HL-60/S4 (cell line): ENCODE results near the gene ZDHHC11.
"Not testable (repeated sequence)": the region's sequence is repeated elsewhere in the genome, so short reads cannot be mapped to it uniquely, and the experiment has no call there.

Source experiments
- in situ Hi-C: fragments of 300-500 bp; cut with MboI; formaldehyde crosslinking; loops from 2 replicates; pipeline ENCODE4 v1.14.3; 2022; ENCODE audit warnings: low sequenced_read_pairs

The ZDHHC11 gene

DNA sequence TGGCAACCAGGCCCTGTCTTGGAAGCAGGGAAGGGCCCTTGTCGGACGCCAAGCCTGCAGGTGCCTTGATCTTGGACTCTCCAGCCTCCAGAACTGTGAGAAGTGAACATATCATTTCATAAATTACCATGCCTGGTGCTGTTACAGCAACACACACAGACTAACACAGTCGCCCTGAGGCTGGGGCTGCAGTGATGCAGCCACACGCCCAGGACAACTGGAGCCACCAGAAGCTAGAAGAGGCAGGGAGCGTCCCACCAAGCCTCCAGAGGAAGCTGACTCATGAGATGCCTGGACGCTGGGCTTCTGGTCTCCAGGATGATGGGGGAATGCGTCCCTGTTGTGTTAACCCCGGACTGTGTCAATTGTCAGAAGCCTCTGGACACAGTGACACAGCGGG is 71.8 kb downstream of the ZDHHC11 start:
- in situ Hi-C loops, result not testable (repeated sequence)

DNA sequence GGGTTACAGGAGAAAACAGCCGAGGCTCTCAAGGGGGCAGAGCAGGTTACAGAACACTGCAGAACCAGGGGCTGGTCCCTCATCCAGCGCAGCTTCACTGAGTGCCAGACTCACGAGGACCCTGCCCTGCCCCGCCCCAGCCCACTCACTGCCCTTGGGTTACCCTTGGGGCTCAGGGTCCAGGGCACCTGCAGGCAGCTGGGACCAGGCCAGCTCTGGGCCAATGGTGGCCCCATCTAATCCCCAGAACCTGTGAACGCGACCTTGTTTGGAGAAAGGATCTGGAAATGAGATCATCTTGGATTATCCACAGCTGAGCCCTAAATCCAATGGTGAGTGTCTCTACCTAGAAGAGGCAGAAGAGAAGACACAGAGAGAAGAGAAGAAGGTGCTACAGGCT is 72.4 kb downstream of the ZDHHC11 start:
- in situ Hi-C loops, result not testable (repeated sequence)

GRCh38 chr5:777756-778161 is 73.0 kb downstream of the ZDHHC11 start:
- in situ Hi-C loops, result no loop called here

GRCh38 chr5:776862-777711 is 73.7 kb downstream of the ZDHHC11 start:
- in situ Hi-C loops, result no loop called here

DNA sequence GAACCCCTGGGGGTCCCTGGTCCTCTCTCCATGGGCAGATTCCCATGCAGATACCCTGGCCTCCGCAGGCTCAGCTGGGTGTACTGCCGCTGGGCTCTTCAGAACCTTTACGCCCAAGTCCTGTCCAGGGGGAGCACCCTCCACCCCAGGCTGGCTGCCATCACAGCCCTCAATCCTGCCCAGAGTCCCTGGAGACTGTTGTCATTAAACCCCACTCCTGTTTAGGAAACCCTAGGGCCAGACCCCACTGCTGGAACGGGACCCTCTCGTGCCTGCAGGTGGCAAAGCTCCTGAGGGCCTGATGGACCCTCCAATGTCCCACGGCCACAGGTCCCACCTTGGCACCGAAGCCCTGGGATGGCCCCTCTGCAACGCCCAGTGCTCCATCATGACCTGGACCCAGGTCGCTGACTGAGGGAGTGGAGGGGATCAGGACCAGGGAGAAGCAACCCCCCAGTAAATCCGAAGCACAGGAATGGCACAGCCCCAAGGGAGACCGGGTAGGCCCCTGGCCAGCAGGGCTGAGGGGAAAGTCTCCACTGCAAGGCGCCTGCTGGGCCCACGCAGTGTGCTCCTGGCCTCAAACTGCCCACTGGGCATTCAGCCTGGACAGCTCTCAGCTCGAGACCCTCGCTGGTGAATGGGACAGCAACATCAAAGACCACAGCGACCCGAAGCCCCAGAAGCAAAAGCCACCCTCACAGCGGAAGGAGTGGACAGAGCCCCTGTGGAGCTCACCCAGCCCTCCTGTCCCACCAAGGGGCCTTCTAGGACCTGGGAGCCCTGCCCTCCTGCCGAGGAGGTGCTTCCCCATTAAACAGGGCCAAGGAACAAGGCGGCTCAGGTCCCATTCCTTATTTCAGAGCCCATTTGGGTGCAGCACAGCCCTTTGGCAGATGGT is 74.6 kb downstream of the ZDHHC11 start:
- in situ Hi-C loops, result no loop called here

GRCh38 chr5:775595-775960 is 75.2 kb downstream of the ZDHHC11 start:
- in situ Hi-C loops, result not testable (repeated sequence)

- in situ Hi-C loops, result not testable (repeated sequence)
Observed at GRCh38 chr5:774854-775505, 75.8 kb downstream of the ZDHHC11 start.

- in situ Hi-C loops, result not testable (repeated sequence)
Observed at GRCh38 chr5:774304-774703, 76.5 kb downstream of the ZDHHC11 start.

- in situ Hi-C loops, result no loop called here
Observed at GRCh38 chr5:773517-774264, 77.1 kb downstream of the ZDHHC11 start.

DNA sequence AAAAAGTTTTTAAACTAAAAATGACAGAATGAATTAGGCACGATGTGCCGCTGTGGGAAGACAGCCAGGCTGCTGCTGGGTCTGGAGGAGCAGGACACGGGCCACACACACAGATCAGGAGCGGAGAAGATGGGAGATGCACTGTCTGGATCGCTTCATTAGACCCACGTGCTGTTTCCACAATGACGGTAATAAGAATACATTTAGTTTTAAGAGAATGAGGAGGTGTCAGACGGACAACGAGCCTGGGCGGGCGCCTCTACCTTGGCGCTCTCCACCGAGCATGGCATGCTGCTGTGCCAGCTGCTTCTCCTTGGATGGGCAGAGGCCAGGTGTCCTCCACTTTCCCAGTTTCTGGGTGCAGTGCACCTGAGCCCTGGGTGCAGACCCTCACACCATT is 77.9 kb downstream of the ZDHHC11 start:
- in situ Hi-C loops, result not testable (repeated sequence)

GRCh38 chr5:772547-772890 is 78.3 kb downstream of the ZDHHC11 start:
- in situ Hi-C loops, result not testable (repeated sequence)

GRCh38 chr5:771841-772546 is 78.8 kb downstream of the ZDHHC11 start:
- in situ Hi-C loops, result not testable (repeated sequence)

- in situ Hi-C loops, result not testable (repeated sequence)
Observed at GRCh38 chr5:771087-771781, 79.6 kb downstream of the ZDHHC11 start.

GRCh38 chr5:770585-770984 is 80.2 kb downstream of the ZDHHC11 start:
- in situ Hi-C loops, result not testable (repeated sequence)

- in situ Hi-C loops, result not testable (repeated sequence)
Observed at GRCh38 chr5:769485-770145, 81.2 kb downstream of the ZDHHC11 start.

- in situ Hi-C loops, result no loop called here
Observed at GRCh38 chr5:766666-767431, 83.9 kb downstream of the ZDHHC11 start.

DNA sequence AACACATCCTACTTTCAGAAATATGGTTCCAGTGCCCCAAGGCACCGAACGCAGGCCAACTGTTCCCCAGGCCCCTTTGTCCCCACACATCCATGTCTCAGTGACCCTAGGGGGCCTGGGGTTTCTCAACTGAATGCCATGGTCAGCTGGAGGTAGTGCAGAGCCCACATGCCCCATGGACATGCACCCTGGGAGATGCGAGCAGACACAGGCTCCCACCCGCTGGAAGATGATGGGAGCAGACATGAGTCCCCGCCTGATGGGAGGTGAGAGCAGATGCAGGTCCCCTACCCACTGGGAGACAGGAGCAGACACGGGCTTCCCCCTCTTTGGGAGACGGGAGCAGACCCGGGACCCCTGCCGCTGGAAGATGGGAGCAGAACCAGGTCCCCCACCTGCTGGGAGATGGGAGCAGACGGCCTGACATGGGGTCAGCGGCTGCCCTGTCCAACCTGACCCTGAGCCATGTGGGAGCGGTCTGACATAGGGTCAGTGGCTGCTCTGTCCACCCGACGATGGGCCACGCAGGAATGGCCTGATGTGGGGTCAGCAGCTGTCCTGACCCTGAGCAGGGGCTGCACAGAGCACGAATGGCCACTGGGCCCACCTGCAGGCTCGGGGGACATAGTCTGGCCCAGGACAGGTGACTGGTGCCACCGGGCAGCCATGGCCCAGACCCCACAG is 84.7 kb downstream of the ZDHHC11 start:
- in situ Hi-C loops, result no loop called here
